Activated T-cell treated with anti-CD3 and anti-CD28 coated beads, Interleukin-2, amount 50 U/mL, for 72 hours (primary cell): ENCODE results near the gene ARMCX5. TPM values are rescaled to one million over a fixed set of nuclear protein-coding genes. Genes with fewer than 3 reads are reported as not detected.

Experiments
- ATAC-seq, 2 donors: fragments of 150-1000 bp; cut with Tn5 transposase; replicated peaks in 1 of 2; 2 replicates each; pipeline ENCODE4 v1.10.0; 2021; ENCODE audit warnings: moderate library complexity in 2 of 2, mild to moderate bottlenecking in 1 of 2
- DNase-seq, 2 donors: peaks; one replicate each; pipeline ENCODE4 v3.0.0; 2021 to 2022; ENCODE audit warnings: mixed read lengths in 1 of 2
- H3K27ac Mint-ChIP-seq: one replicate; pipeline ENCODE4 v1.8.0; 2022; ENCODE audit warnings: mild to moderate bottlenecking, moderate library complexity, mixed read lengths
- H3K27me3 Mint-ChIP-seq: one replicate; pipeline ENCODE4 v1.8.0; 2022; ENCODE audit warnings: low read depth, mixed read lengths
- H3K36me3 Mint-ChIP-seq, 2 donors: one replicate each; pipeline ENCODE4 v1.8.0; 2022; ENCODE audit warnings: mixed read lengths in 2 of 2, mild to moderate bottlenecking in 1 of 2; ENCODE audit not compliant: insufficient read depth in 2 of 2
- H3K4me1 Mint-ChIP-seq: one replicate; pipeline ENCODE4 v1.8.0; 2022; ENCODE audit warnings: low read depth, mixed read lengths
- H3K4me3 Mint-ChIP-seq, 2 donors: one replicate each; pipeline ENCODE4 v1.8.0; 2022; ENCODE audit warnings: mild to moderate bottlenecking in 2 of 2, mixed read lengths in 2 of 2, moderate library complexity in 2 of 2
- H3K9me3 Mint-ChIP-seq, 2 donors: one replicate each; pipeline ENCODE4 v1.8.0; 2022; ENCODE audit warnings: mixed read lengths in 2 of 2
- total RNA-seq, 2 donors: library from RNA; stranded (reverse); gene quantifications; one replicate each; pipeline ENCODE4 v1.2.3, GENCODE V29; 2022

The ARMCX5 gene
- 10 to 100 TPM; 10.7 to 11.5 TPM for total RNA-seq

DNA sequence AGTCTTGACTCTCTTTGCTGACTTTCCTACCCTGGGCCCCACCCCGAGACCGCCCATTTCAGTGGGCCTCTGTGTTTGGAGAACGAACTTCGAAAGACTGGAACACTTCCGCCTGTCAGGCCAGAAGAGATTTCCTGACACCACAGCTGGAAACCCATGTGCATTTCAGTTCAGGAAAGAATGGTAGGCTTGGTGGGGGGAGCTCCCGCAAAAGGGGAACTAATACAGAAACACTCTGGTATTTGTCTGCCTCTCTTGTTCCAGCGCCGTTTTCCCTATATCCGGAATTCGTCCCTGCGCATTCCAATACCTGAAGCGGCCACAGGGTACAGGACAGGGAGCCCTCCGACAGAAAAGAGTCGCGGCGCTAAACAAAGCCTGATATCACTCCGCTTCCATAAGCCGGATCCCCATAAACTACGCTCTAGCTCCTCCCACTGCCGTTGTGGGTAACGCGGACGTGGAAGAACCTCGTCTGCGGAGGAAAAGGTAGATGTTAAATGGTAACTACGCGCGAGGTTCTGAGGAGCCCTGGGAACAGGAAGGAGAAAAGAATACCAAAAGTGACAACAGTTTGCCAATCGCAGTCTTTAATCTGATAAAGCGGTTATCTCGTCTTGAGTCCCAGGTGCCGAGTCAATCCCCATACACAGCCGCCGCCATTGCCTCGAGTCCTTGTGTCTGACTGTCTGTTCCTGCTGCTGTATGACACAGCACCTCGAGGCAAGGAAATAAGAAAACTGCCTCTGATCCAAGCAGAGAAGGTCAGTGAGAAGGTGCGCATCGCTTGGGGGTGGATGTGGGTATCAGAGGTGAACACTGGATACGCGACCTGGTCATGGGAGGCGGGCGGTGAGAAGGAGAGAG is at the start of gene ARMCX5:
TSS of gene ARMCX5 (plus strand) at position 432 of the 867 bp plus-strand sequence. CDS start 2,627 bp downstream, outside the sequence.
- ATAC-seq (peak; percentile 92 to 97), DNase-seq (peak; percentile 67 to 71)
- Mint-ChIP-seq H3K4me3 (peak within 1 kb of the TSS; percentile 94 to 99), H3K27ac (peak within 1 kb of the TSS; percentile 98), H3K4me1 (peaks cover 9% of the 10 kb centered on the region), H3K27me3 (peaks cover 11% of the 10 kb centered on the region), H3K36me3 (peaks cover 4% of the 10 kb centered on the region in 2 donors), H3K9me3 (no peaks in the 10 kb centered on the region)

DNA sequence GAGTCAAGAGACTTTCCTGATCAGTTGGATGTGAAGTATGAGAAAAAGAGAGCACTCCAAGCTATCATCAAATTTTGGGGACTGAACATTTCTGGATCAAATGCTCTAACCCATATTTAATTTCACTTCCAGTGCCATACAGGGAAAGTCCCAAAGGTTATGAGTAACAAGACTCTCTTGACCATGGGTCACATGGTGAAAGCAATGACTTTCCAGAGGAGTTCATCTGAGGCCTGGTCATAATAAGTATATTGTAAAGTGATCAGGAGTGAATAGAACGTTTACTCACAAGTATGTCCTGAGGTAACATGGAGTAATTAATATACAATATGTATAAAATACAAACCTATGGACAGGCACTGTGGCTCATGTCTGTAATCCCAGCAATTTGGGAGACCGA is 40.7 kb upstream of the ARMCX5 start:
- peaks cover 22% of the 10 kb centered on the region for H3K27me3 Mint-ChIP-seq
- H3K27ac Mint-ChIP-seq, result no peak overlapping the region
- H3K4me1 Mint-ChIP-seq, result no peaks in the 10 kb centered on the region
- ATAC-seq, result no peak
- no peaks in the 10 kb centered on the region for H3K36me3 Mint-ChIP-seq
- no peak overlapping the region for H3K4me3 Mint-ChIP-seq
- no peak for DNase-seq
- H3K9me3 Mint-ChIP-seq, result no peaks in the 10 kb centered on the region

DNA sequence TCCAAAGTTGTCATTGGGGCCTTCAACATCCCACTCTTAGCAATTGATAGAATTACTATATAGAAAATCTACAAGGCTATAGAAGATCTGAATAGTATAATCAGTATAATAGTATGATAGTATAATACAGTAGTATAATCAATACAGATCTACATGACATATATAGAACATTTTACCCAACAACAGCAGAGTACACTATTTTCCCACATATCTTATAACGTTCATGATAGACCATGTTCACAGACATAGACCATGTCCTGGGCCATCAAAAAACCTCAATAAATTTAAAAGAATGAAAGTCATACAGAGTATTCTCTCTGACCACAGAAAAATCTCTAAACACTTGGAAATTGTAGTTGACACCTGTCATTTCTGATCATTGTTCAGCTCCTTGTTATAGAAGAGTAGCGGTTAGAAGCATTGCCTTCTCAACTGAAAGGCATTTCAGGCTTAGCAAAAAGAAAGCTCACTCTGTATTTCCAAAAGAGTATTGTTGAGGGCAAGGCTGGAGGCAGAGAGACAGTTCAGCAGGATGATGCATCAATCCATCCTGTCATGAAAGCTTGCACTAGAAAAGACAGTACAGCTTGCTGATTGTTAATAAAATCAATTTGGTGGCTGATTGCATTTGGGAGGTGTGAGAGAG is 38.8 kb upstream of the ARMCX5 start:
- Mint-ChIP-seq H3K36me3 (no peaks in the 10 kb centered on the region), H3K27ac (no peak overlapping the region), H3K4me3 (no peak overlapping the region), H3K27me3 (peaks cover 22% of the 10 kb centered on the region), H3K4me1 (no peaks in the 10 kb centered on the region), H3K9me3 (no peaks in the 10 kb centered on the region)
- DNase-seq (no peak), ATAC-seq (peak in 1 of 2 donors; percentile 62)

DNA sequence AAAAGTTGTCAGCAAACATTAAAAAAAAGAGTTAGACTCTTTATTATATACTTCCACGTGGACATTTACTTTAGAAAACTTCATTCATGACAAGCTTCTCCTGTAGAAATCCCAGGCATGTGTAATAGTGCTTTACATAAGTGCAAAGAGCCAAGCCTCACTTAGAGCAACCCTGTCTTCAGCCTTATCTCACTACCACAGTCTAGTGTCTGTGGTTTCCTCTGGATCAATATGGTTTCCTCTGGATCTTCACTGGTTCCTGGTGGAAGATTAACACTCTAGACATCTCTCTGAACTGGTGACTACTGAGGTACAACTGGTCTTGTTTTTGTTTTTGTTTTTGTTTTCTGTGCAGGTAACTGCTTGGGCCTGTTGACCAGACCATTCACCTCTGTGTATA is 18.4 kb upstream of the ARMCX5 start:
- no peaks in the 10 kb centered on the region for H3K9me3 Mint-ChIP-seq
- DNase-seq (no peak), ATAC-seq (no peak)
- no peak overlapping the region for H3K27ac Mint-ChIP-seq
- H3K4me3 Mint-ChIP-seq, result no peak overlapping the region
- no peaks in the 10 kb centered on the region for H3K4me1 Mint-ChIP-seq
- no peaks in the 10 kb centered on the region for H3K36me3 Mint-ChIP-seq
- H3K27me3 Mint-ChIP-seq, result peaks cover 6% of the 10 kb centered on the region

DNA sequence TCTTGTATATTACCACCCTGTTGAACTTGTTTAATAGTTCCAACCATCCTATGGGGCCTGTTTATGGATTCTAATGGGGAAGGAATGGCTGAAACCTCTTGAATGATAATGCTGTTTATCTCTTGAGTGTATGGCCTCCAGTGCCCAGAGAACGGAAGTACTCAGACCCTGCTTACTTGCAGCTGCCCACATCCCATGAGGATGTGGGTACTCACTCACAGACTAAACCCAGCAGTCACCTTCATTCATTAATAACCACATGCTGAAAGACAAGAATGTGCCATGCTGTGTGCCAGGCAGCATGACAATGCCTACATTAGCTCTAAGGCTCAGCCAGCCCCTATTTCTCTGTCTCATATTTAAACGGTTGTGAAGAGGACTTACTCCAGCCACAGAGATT is 5.9 kb upstream of the ARMCX5 start:
- H3K9me3 Mint-ChIP-seq, result no peaks in the 10 kb centered on the region
- DNase-seq (no peak), ATAC-seq (no peak)
- peaks cover 13% of the 10 kb centered on the region for H3K27me3 Mint-ChIP-seq
- H3K36me3 Mint-ChIP-seq, result no peaks in the 10 kb centered on the region
- no peak overlapping the region for H3K27ac Mint-ChIP-seq
- H3K4me1 Mint-ChIP-seq, result no peaks in the 10 kb centered on the region
- H3K4me3 Mint-ChIP-seq, result no peak overlapping the region

DNA sequence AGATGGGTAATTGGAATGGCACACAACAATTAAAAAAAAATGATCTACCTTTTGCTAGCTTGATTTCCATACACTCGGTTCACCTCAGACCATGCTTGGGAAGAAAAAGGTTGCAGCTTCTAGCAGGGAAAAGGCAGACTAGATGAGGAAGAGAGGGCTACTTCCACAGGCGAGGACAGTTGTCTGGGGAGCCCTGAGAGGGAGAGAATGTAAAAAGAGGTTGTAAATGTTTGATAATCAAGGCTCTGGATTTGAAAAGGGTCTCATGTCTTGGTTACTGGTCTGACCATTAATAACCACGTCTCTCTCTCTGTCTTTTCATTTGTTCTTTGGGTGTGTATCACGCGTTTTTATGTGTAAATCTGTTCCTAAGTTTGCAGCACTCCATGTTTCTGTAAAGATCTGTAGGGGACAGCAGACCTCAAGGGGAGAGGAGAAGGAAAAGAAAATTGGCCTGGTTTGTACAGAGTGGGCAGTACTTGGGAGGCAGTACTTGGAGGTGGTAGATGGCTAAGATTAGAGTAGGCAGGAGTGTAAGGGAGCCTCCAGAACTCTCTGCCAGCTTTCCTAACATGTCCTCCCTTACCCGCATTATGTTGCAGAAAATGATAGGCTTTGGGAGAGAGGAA is 750 bp downstream of the ARMCX5 start:
- peaks cover 9% of the 10 kb centered on the region for H3K4me1 Mint-ChIP-seq
- DNase-seq (no peak), ATAC-seq (peak; percentile 3 to 4)
- peaks cover 6% of the 10 kb centered on the region for H3K27me3 Mint-ChIP-seq
- H3K36me3 Mint-ChIP-seq, result peaks cover 4% of the 10 kb centered on the region in 2 donors
- H3K9me3 Mint-ChIP-seq, result no peaks in the 10 kb centered on the region
- H3K27ac Mint-ChIP-seq, result peak overlapping the region; percentile 98
- H3K4me3 Mint-ChIP-seq, result peak overlapping the region; percentile 94 to 99

DNA sequence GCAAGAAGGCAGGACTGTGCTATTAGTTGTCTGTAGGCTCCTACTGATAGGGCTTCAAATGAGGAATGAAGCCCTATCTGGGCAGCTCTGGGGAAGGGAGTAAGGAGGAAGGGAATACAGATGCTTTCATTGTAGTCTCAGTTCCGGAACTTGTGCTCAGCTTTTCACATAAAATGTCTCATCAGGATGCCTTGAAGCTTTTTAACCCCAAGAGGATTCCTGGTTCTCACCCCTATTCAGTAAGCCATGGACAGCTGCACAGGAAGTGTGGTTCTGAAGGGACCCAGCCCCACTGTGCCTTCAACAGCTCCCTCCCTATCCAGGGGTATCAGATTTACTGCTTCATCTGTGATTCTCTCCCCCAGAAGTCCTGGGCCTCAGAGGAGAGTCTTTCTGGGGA is 5.0 kb downstream of the ARMCX5 start:
- Mint-ChIP-seq H3K4me3 (no peak overlapping the region), H3K27ac (no peak overlapping the region), H3K9me3 (no peaks in the 10 kb centered on the region), H3K36me3 (peaks cover 4% of the 10 kb centered on the region in 2 donors), H3K27me3 (peaks cover 6% of the 10 kb centered on the region), H3K4me1 (peaks cover 20% of the 10 kb centered on the region)
- ATAC-seq (no peak), DNase-seq (no peak)

DNA sequence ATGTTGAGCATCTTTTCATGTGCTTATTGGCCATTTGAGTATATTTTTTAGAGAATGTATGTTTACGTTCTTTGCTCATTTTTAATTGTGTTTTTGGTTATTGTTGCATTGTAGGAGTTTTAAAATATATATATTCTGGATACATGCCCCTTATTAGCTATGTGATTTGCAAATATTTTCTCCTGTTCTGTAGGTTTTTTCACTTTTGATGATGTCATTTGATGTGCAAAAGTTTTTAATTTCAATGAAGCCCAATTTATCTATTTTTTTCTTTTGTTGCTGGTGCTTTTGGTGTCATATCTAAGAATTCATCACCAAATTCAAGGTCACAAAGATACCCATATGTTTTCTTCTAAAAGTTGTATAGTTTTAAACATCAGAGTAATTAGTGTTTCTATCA is 6.8 kb downstream of the ARMCX5 start:
- no peak for ATAC-seq
- no peak for DNase-seq
- peaks cover 3% of the 10 kb centered on the region for H3K27me3 Mint-ChIP-seq
- peaks cover 0 to 6% of the 10 kb centered on the region in 2 donors for H3K36me3 Mint-ChIP-seq
- no peak overlapping the region for H3K27ac Mint-ChIP-seq
- no peak overlapping the region for H3K4me3 Mint-ChIP-seq
- no peaks in the 10 kb centered on the region for H3K9me3 Mint-ChIP-seq
- peaks cover 12% of the 10 kb centered on the region for H3K4me1 Mint-ChIP-seq

DNA sequence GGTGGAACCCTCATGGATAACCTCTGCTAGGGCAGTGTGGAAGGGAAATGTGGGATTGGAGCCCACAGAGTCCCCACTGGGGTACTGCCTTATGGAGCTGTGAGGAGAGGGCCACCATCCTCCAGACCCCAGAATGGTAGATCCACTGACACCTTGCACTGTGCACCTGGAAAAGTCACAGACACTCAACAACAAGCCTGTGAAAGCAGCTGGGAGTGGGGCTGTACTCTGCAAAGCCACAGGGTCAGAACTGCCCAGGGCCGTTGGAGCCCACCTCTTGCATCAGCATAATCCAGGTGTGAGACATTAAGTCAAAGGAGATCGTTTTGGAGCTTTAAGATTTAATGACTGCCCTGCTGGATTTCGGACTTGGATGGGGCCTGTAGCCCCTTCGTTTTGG is 11.6 kb downstream of the ARMCX5 start:
- no peak for ATAC-seq
- peaks cover 7% of the 10 kb centered on the region for H3K27me3 Mint-ChIP-seq
- H3K27ac Mint-ChIP-seq, result no peak overlapping the region
- H3K36me3 Mint-ChIP-seq, result peaks cover 2 to 11% of the 10 kb centered on the region in 2 donors
- H3K4me3 Mint-ChIP-seq, result no peak overlapping the region
- no peak for DNase-seq
- peaks cover 12% of the 10 kb centered on the region for H3K4me1 Mint-ChIP-seq
- no peaks in the 10 kb centered on the region for H3K9me3 Mint-ChIP-seq

DNA sequence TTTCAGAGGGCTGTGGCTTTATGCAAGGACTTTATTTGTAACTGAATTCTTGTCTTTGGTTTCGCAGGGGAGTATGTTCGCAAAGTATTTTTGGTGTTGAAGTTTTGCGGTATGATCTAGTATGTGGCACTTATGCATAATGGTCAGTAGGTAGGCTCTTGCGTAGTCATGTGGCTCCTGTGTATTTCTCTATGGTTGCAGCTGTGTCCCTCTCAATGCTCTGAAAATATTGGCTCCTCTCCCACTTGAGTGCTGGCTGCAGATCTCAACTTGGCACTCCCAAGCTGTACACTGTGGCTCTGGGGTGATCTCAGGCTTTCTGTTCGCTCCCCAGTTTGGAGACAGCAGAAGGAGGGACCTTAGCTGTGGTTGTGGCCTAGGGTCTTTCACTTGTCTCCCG is 24.8 kb downstream of the ARMCX5 start:
- Mint-ChIP-seq H3K27me3 (peaks cover 15% of the 10 kb centered on the region), H3K36me3 (peaks cover 15 to 29% of the 10 kb centered on the region in 2 donors), H3K9me3 (peaks cover 10 to 17% of the 10 kb centered on the region in 2 donors), H3K4me3 (peak overlapping the region; percentile 7 to 13), H3K27ac (no peak overlapping the region), H3K4me1 (peaks cover 13% of the 10 kb centered on the region)
- ATAC-seq (no peak), DNase-seq (no peak)

DNA sequence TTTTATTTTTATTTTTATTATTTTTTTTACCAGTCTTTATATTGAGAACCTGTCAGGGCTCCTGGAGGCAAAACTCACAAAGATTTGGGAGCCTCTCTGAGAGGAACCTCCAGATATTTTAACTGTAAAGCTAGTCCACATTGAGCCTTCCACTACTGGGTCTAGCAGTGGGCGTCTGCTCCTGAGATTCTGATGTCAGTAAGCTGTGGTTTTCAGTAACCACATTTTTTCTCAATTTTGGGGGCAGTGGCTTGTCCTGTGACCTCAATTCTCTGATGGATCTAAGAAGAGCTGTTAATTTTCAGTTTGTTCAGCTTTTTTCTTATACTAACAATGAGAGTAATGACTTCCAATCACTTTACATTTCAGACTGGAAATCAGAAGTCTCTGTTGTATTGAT is 28.3 kb downstream of the ARMCX5 start:
- Mint-ChIP-seq H3K36me3 (peaks cover 2 to 3% of the 10 kb centered on the region in 2 donors), H3K27me3 (peaks cover 15% of the 10 kb centered on the region), H3K27ac (no peak overlapping the region), H3K9me3 (no peaks in the 10 kb centered on the region), H3K4me3 (no peak overlapping the region), H3K4me1 (peaks cover 13% of the 10 kb centered on the region)
- DNase-seq (no peak), ATAC-seq (no peak)

DNA sequence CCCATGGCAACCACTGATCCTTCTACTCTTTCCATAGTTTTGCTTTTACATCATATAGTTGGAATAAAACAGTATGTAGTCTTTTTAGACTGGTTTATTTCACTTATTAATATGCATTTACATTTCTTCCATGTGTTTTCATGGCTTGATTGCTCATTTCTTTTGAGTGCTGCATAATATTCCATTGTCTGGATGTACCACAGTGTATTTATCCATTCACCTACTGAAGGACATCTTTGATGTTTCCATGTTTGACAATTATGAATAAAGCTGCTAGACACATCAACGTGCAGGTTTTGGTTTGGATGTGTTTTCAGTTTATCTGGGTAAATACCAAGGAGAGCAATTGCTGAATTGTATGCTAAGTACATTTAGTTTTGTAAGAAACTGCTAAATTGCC is 38.2 kb downstream of the ARMCX5 start:
- Mint-ChIP-seq H3K27me3 (no peaks in the 10 kb centered on the region), H3K9me3 (peaks cover 3 to 7% of the 10 kb centered on the region in 2 donors), H3K36me3 (peaks cover 4 to 7% of the 10 kb centered on the region in 2 donors), H3K27ac (no peak overlapping the region), H3K4me3 (no peak overlapping the region), H3K4me1 (no peaks in the 10 kb centered on the region)
- DNase-seq, result no peak
- ATAC-seq, result no peak

DNA sequence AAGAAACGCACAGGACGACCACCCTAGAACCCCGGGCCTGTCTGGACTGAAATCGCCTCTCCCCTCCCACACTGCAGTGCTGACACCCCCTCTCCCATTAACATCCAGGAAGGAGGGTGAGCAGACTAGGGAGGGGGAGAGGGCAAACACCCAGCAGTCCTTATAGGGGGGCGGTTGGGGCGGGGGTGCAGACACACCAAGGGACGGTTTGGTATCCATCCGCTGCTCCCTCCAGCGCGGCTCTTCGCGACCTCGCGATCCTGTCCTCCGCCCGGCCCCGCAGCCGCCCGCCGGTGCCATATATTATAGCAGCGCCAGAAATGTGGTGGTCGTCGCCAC is 51.6 kb downstream of the ARMCX5 start:
- peak in 1 of 2 donors; percentile 42 for ATAC-seq
- DNase-seq, result no peak
- Mint-ChIP-seq H3K27me3 (peaks cover 8% of the 10 kb centered on the region), H3K36me3 (peaks cover 4 to 6% of the 10 kb centered on the region in 2 donors), H3K4me3 (peak overlapping the region; percentile 94 to 96), H3K27ac (peak overlapping the region; percentile 87), H3K9me3 (no peaks in the 10 kb centered on the region), H3K4me1 (peaks cover 17% of the 10 kb centered on the region)
